Spinal cord (tissue), 10 donors: ENCODE data around the gene DHDDS. TPM values are rescaled to one million over a fixed set of nuclear protein-coding genes. Genes with fewer than 3 reads are reported as not detected.
A peak's percentile ranks its signal among the peaks of the same experiment; 100 is the strongest.

Experiments
- DNase-seq, 6 donors: peaks; one replicate each; pipeline versions ENCODE4 v3.0.0 to v3.0.0-alpha.2; 2013 to 2015; ENCODE audit warnings: low spot score in 6 of 6, low read depth in 4 of 6
- H3K27ac ChIP-seq: one replicate; pipeline ENCODE4 v1.5.1; 2013; ENCODE audit warnings: low read depth, low read length, control low read depth
- H3K27me3 ChIP-seq: one replicate; pipeline ENCODE4 v1.6.1; 2013; ENCODE audit warnings: low read length; ENCODE audit not compliant: control insufficient read depth, insufficient read depth
- H3K36me3 ChIP-seq: one replicate; pipeline ENCODE4 v1.6.1; 2013; ENCODE audit warnings: low read length; ENCODE audit not compliant: control insufficient read depth, insufficient read depth
- H3K4me1 ChIP-seq: one replicate; pipeline ENCODE4 v1.6.1; 2013; ENCODE audit warnings: low read length; ENCODE audit not compliant: control insufficient read depth, insufficient read depth
- H3K4me3 ChIP-seq: one replicate; pipeline ENCODE4 v1.5.1; 2013; ENCODE audit warnings: low read depth, low read length, control low read depth
- H3K9me3 ChIP-seq: one replicate; pipeline ENCODE4 v1.6.1; 2013; ENCODE audit warnings: low read length; ENCODE audit not compliant: control insufficient read depth, insufficient read depth
- WGBS: methylation state at CpG from one replicate; pipeline ENCODE4 v1.1.5; 2013; ENCODE audit warnings: missing lambda C conversion rate; ENCODE audit not compliant: insufficient coverage; 5-methylcytosine and 5-hydroxymethylcytosine counted together
- polyA plus RNA-seq, 2 donors: library from polyadenylated mRNA; unstranded; fragments of 120-200 nt; gene quantifications; one replicate each; pipeline ENCODE4 v1.2.1, GENCODE V29; 2013; ENCODE audit not compliant: insufficient read length in 2 of 2
- total RNA-seq, 2 donors: library from RNA; depleted of rRNA in 1 of 2; stranded (reverse); fragments of 120-200 nt in 1 of 2; fragments of >200 nt in 1 of 2; gene quantifications; one replicate each; pipeline versions ENCODE4 v1.2.3 to v1.2.4, GENCODE V29; 2013 to 2014
- donor health status: healthy.

Gene DHDDS
- total and polyA plus RNA-seq, 4 donors, result 28.1 to 48.3 (median 36.4) TPM

DNA sequence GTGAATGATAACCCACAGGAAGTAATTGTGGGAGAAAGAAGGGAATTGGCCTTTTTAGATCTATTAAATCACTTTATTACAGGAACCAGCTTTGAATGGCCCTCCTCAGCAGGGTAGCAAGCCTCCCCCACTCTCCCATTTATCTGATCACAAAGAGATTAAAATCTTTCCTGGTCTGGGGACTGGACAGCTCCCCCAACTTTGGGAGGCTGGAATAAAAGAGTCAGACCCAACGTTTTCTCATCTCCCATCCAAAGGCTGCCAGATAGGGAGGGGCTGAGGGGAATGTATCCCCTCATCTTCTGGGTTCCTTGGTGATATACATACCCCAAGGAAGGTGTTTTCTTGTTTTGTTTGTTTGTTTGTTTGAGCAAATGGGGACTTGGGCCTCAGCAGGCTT is 19.1 kb upstream of the DHDDS start:
- Histone ChIP-seq H3K27ac (no peak overlapping the region), H3K4me3 (no peak overlapping the region), H3K9me3 (no peaks in the 10 kb centered on the region), H3K4me1 (peaks cover 25% of the 10 kb centered on the region), H3K27me3 (peaks cover 62% of the 10 kb centered on the region), H3K36me3 (no peaks in the 10 kb centered on the region)
- no CpG with 5 or more reads among the region's 1 CpG for WGBS
- no peak for DNase-seq

DNA sequence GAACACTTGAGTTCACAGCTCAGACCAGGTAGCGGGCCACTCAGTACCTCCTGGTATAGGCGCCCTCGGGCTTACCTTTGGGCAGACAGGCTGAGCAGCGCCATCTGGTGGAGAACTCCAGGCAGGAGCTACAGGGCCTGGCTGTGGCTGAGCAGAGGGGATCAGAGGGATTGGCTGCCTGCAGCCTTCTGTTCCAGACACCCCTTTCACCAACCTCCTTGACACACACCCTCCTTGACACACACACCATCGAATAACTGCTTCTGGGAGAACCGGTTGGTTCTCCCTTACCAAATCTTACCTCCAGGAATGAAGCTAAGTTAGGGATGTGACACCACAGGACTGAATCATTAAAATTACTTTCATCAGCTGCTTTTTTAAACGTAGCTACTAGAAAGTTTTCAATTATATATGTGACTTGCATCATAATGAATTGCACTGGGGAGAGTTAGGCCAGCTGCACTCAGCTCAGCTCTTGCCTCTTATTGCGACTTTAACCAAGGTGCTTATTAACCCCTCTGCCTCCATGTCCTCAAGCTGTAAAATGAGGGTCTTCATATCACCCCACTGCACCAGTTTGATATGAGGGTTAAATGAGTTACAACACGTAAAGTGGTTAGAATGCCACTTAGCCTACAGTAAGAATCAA is 14.9 kb upstream of the DHDDS start:
- Histone ChIP-seq H3K4me1 (no peaks in the 10 kb centered on the region), H3K27me3 (peaks cover 25% of the 10 kb centered on the region), H3K4me3 (no peak overlapping the region), H3K27ac (no peak overlapping the region), H3K36me3 (no peaks in the 10 kb centered on the region), H3K9me3 (no peaks in the 10 kb centered on the region)
- 13% methylated on average over 3 of the region's 9 CpGs for WGBS
- peak in 3 of 6 donors; percentile 38 to 88 (median 81) for DNase-seq

DNA sequence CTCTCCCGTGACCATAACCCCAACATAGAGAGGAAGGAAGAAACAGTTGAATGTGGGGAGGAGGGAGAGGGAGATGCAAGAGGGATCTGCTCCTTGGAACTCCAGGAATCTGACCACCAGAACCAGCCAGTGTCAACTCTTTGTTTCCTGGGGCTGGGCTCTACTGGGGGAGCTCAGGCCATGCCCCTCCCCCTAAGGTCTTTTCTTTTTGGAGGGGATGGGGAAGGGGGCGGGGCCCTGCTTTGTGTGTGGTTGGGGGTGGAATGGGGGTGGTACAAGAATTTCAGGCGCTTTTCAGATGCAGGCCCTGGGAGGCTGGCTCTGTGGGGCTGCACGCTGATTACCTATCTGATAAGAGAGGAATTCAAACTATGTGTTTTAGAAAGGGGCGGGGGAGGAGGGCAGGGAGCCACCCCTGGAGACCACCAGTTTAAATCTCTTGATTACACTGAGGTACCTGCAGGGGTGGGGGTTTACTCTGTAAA is 13.2 kb upstream of the DHDDS start:
- H3K27me3 ChIP-seq, result peaks cover 9% of the 10 kb centered on the region
- H3K9me3 ChIP-seq, result no peaks in the 10 kb centered on the region
- 60% methylated on average over 1 of the region's 5 CpGs for WGBS
- H3K4me3 ChIP-seq, result no peak overlapping the region
- no peak overlapping the region for H3K27ac ChIP-seq
- DNase-seq, result no peak
- no peaks in the 10 kb centered on the region for H3K4me1 ChIP-seq
- no peaks in the 10 kb centered on the region for H3K36me3 ChIP-seq

DNA sequence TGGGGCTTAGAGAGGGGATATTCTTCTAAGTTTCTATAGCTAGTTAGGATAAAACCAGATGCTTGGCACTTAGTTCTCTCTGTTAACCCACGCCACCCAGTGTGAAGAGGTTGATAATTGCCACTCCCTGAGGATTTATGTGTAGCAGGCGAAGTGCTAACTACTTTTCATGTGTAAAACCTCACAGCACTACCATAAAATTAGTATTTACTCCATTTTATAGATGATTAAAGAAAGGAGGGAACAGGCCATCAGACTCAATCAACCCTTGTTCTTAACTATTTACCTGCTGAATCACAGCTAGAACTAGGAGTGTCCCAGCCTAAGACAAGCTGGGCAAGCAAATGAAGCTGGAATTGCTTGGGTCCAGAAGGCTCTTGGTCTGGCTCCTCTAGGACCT is 12.6 kb upstream of the DHDDS start:
- H3K4me3 ChIP-seq, result no peak overlapping the region
- DNase-seq, result no peak
- no CpG with 5 or more reads among the region's 2 CpGs for WGBS

DNA sequence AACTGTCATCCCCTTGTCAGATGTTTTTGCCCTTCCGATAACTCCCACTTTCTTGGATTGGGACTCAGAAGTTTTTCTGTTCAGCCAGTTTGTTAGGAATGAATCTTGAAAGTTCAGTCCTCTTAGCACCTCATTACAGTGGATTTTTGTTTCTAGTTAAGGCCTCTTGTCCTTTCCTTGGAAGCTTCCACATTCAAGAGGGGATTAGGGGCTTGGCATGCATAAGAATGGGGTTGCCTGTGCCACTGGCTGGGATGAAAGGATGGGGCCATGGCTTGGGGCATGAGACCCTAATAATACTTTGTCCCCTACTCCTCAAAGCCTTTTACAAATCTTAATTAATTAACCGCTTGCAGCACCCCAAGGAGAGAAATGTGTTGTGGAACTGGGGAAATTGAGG is 2.4 kb upstream of the DHDDS start:
- H3K9me3 ChIP-seq, result no peaks in the 10 kb centered on the region
- peak in 1 of 6 donors; percentile 54 for DNase-seq
- peaks cover 2% of the 10 kb centered on the region for H3K36me3 ChIP-seq
- H3K4me1 ChIP-seq, result peaks cover 19% of the 10 kb centered on the region
- no peaks in the 10 kb centered on the region for H3K27me3 ChIP-seq
- H3K27ac ChIP-seq, result no peak overlapping the region
- no CpG with 5 or more reads among the region's 2 CpGs for WGBS
- H3K4me3 ChIP-seq, result no peak overlapping the region

More for the DNA sequence above, 12.6 kb upstream of the DHDDS start:
- Histone ChIP-seq H3K27ac (no peak overlapping the region), H3K9me3 (no peaks in the 10 kb centered on the region), H3K27me3 (peaks cover 4% of the 10 kb centered on the region), H3K36me3 (no peaks in the 10 kb centered on the region), H3K4me1 (no peaks in the 10 kb centered on the region)

DNA sequence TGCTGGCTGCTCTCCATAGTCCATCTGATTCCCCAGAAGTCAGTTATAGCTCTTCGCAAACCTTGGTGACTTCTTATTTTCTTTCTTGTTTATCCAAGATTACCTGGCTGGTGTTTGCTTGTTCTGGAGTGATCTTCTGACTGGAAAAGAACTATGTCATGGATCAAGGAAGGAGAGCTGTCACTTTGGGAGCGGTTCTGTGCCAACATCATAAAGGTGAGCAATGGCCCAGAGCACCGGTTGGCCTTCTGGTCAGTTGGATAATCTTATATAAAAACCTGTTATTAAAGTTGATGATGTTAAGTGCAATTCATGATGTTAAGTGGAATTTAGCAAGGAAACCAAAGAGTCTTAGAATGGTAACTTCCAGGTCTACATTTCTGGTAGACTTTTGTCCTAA is 672 bp downstream of the DHDDS start:
- Histone ChIP-seq H3K4me3 (peak overlapping the region; percentile 94), H3K27me3 (no peaks in the 10 kb centered on the region), H3K9me3 (no peaks in the 10 kb centered on the region), H3K36me3 (peaks cover 20% of the 10 kb centered on the region), H3K27ac (peak overlapping the region; percentile 78), H3K4me1 (peaks cover 19% of the 10 kb centered on the region)
- no CpG with 5 or more reads among the region's 3 CpGs for WGBS
- DNase-seq, result no peak

DNA sequence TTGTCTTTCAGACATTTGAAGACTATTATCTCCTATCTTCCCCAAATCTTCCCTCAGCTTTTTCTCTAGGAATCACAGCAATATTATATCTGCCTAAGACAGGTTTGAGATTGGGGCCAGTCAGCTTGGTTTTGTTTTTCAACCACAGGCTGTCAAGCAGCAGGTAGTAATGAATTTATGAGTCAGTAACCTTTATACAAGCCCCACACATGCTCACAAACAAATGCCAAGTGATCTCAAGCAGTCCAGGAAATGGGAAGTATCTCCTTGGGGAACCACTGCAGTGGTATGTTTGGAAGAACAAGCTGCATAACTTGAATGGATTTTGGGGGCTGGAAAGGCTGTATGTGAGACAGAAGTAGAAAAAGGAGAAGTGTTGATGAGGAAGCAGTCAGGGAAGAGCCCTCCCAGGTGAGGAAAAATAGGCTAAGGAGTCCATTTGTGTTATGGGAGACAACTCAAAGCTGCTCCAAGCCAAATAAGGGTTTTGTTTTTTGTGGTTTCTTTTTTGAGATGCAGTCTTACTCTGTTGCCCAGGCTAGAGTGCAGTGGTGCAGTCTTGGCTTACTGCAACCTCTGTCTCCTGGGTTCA is 2.1 kb downstream of the DHDDS start:
- Histone ChIP-seq H3K4me3 (no peak overlapping the region), H3K4me1 (peaks cover 19% of the 10 kb centered on the region), H3K36me3 (peaks cover 34% of the 10 kb centered on the region), H3K27ac (no peak overlapping the region), H3K27me3 (no peaks in the 10 kb centered on the region), H3K9me3 (no peaks in the 10 kb centered on the region)
- no peak for DNase-seq

DNA sequence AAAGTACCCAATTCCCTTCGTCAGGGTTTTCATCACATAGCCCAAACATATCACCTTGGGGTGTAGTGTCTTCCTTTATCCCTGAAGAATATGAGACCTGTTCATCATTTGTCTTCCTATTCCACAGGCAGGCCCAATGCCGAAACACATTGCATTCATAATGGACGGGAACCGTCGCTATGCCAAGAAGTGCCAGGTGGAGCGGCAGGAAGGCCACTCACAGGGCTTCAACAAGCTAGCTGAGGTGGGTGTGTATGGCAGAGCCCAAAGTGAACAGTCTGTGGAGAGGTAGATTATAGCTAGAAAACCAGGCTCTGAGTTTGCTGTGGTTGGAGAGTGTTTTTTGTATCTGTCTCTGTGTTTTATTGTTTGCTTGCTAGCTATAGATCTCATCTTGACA is 5.9 kb downstream of the DHDDS start:
- WGBS, result 92% methylated on average over 6 of the region's 6 CpGs
- H3K4me1 ChIP-seq, result peaks cover 7% of the 10 kb centered on the region
- H3K27me3 ChIP-seq, result no peaks in the 10 kb centered on the region
- H3K27ac ChIP-seq, result no peak overlapping the region
- H3K9me3 ChIP-seq, result no peaks in the 10 kb centered on the region
- peaks cover 57% of the 10 kb centered on the region for H3K36me3 ChIP-seq
- H3K4me3 ChIP-seq, result no peak overlapping the region
- no peak for DNase-seq

DNA sequence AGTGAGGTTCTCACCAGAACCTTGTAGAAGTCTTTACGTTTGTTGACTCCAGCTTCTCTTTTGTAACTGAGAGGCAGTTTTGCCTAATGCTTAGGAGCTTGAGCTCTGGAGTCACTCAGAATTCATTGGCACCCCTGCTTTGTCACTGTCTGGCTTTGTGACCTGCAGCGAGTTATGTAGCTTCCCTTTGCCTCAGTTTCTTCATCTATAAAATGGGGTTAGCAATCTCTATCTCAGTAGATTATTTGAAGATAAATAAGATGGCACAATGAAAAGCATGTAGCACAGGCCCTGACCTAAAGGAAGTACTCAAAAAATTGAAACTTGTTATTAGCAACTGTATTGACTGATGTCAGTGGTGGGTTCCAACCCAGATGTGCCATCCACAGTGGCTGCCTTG is 8.1 kb downstream of the DHDDS start:
- no peak overlapping the region for H3K27ac ChIP-seq
- no peak for DNase-seq
- no peak overlapping the region for H3K4me3 ChIP-seq
- no peaks in the 10 kb centered on the region for H3K9me3 ChIP-seq
- H3K36me3 ChIP-seq, result peaks cover 68% of the 10 kb centered on the region
- H3K4me1 ChIP-seq, result no peaks in the 10 kb centered on the region
- 80% methylated on average over 1 of the region's 2 CpGs for WGBS
- no peaks in the 10 kb centered on the region for H3K27me3 ChIP-seq

DNA sequence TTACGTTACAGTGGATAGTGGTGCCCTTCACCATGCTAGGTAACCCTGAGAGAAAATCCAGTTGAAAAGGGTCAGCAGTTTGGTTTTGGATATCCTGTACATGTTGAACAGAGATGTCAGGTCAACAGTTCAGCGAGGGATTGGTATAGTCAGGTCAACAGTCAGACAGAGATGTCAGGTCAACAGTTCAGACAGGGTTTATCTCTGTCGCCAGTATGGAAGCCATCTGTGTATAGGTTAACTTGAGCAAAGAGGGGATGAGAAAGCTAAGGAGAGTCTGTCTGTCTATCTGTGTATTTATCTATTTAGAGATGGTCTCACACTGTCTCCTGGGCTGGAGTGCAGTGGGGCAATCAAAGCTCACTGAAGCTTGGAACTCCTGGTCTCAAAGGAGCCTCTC is 17.7 kb downstream of the DHDDS start:
- no peak for DNase-seq
- no peaks in the 10 kb centered on the region for H3K9me3 ChIP-seq
- H3K4me3 ChIP-seq, result no peak overlapping the region
- WGBS, result 90% methylated on average over 1 of the region's 3 CpGs
- peaks cover 52% of the 10 kb centered on the region for H3K36me3 ChIP-seq
- H3K4me1 ChIP-seq, result no peaks in the 10 kb centered on the region
- no peak overlapping the region for H3K27ac ChIP-seq
- H3K27me3 ChIP-seq, result no peaks in the 10 kb centered on the region
